AG04449 (cell line): ENCODE results near the gene DERL2.

Experiments
- CTCF ChIA-PET: fragments of 350-600 bp; formaldehyde crosslinking; extraction: SDS; loops from one replicate; lab custom pipeline; 2021; ENCODE audit warnings: antibody characterized with exemption; lab: Yijun Ruan, JAX
- POLR2A ChIA-PET: fragments of 400-600, 350-600 bp; formaldehyde crosslinking; extraction: SDS; loops from one replicate; lab custom pipeline; 2020; ENCODE audit warnings: antibody characterized with exemption, inconsistent platforms; lab: Yijun Ruan, JAX
- DNase-seq: peaks from one replicate; pipeline ENCODE4 v3.0.0-alpha.2; 2010; ENCODE audit warnings: low read depth, low spot score
- H3K4me3 ChIP-seq: 2 replicates; pipeline ENCODE4 v1.5.1; 2011; ENCODE audit warnings: low read depth, mild to moderate bottlenecking, control low read depth, low read length
- CTCF ChIP-seq: IDR thresholded peaks from one replicate; pipeline ENCODE4 v1.5.1; 2011; ENCODE audit warnings: mild to moderate bottlenecking, moderate library complexity, low read length, control low read depth, inconsistent platforms; ENCODE audit not compliant: insufficient read depth; ENCODE audit errors: missing control alignments

The DERL2 gene

GRCh38 chr17:5500247-5500588, 14.2 kb upstream of the DERL2 start:
- TF ChIP-seq CTCF = no peak
- H3K4me3 ChIP-seq = peak overlapping the region; percentile 77
- ChIA-PET POLR2A (interaction anchor here (0.8 to 3.2 kb wide), 9 partner anchors 8 to 84 kb away, joined by 3 to 15 read pairs (median 6); partner anchors contain the start of genes DERL2, MIS12 and NLRP1), CTCF (interaction anchor here (1.8 to 2.2 kb wide), 3 partner anchors 9 to 14 kb away, joined by 5 to 8 read pairs (median 7); partner anchors contain the start of genes DERL2 and MIS12)
- DNase-seq = no peak

- ChIA-PET CTCF (interaction anchor here (0.7 to 2.2 kb wide), 4 partner anchors 8 to 14 kb away, joined by 3 to 8 read pairs (median 6); partner anchors contain the start of genes DERL2 and MIS12), POLR2A (interaction anchor here (0.8 to 3.2 kb wide), 8 partner anchors 8 to 85 kb away, joined by 3 to 15 read pairs (median 6); partner anchors contain the start of genes DERL2, MIS12 and NLRP1)
- DNase-seq = no peak
- TF ChIP-seq CTCF = no peak
- H3K4me3 ChIP-seq = peak overlapping the region; percentile 77
Observed at GRCh38 chr17:5499476-5500231, 13.7 kb upstream of the DERL2 start.

GRCh38 chr17:5492970-5493369, 7.0 kb upstream of the DERL2 start:
- POLR2A ChIA-PET = no interaction called here
- H3K4me3 ChIP-seq = no peak overlapping the region
- DNase-seq = no peak
- CTCF ChIA-PET = interaction anchor here (1.2 kb wide), 1 partner anchor 54 kb away, joined by 5 read pairs; the partner anchor contains the start of gene C1QBP
- no peak for TF ChIP-seq CTCF

- no peak for TF ChIP-seq CTCF
- ChIA-PET POLR2A (no interaction called here), CTCF (interaction anchor here (1.0 kb wide), 1 partner anchor 12 kb away, joined by 5 read pairs; a partner anchor contains a TSS)
- DNase-seq = no peak
- H3K4me3 ChIP-seq = no peak overlapping the region
Observed at GRCh38 chr17:5488752-5489151, 2.8 kb upstream of the DERL2 start.

- H3K4me3 ChIP-seq = peak within 1 kb of the TSS; percentile 86
- CTCF ChIA-PET = interaction anchor here (1.0 to 1.8 kb wide), 5 partner anchors 13 to 220 kb away, joined by 3 to 7 read pairs (median 4); partner anchors contain the start of gene C1QBP
- peak; percentile 97 for DNase-seq
- POLR2A ChIA-PET = interaction anchor here (0.6 to 1.5 kb wide), 7 partner anchors 13 to 40 kb away, joined by 3 to 7 read pairs (median 5); partner anchors contain the start of gene DHX33
- TF ChIP-seq CTCF = no peak
Observed at GRCh38 chr17:5486206-5487124, 487 bp upstream of the DERL2 start, which contains the start of gene MIS12. TSS of gene MIS12 (plus strand) at chr17:5486566. CDS start at chr17:5488863, 2,297 bp downstream.
